K562 (cell line): ENCODE results near the gene CNTF. TPM values are rescaled to one million over a fixed set of nuclear protein-coding genes. Genes with fewer than 3 reads are reported as not detected.
A peak's percentile ranks its signal among the peaks of the same experiment; 100 is the strongest.

Source experiments
- ETV5 ChIP-seq: sonication (generic); formaldehyde crosslinking; IDR thresholded peaks from 2 replicates; pipeline ENCODE4 v1.4.0; 2020; ENCODE audit warnings: low read depth, mild to moderate bottlenecking, missing genetic modification reagents
- FOSL1 ChIP-seq: fragments of 200-800 bp; sonication (Bioruptor generic); conservative IDR thresholded peaks from 2 replicates; pipeline ENCODE4 v1.6.1; 2016; ENCODE audit warnings: missing genetic modification characterization, missing compliant biosample characterization
- KDM1A ChIP-seq, 2 experiments: fragments of 450-650 bp; IDR thresholded peaks; 2 replicates each; pipeline ENCODE4 v1.6.1; 2016; ENCODE audit warnings: mild to moderate bottlenecking in 2 of 2
- MCM3 ChIP-seq: fragments of 450-650 bp; IDR thresholded peaks from 2 replicates; pipeline ENCODE4 v1.6.1; 2016
- PHB2 ChIP-seq: fragments of 450-650 bp; IDR thresholded peaks from 2 replicates; pipeline ENCODE4 v1.6.1; 2017; ENCODE audit warnings: low read depth
- PML ChIP-seq: IDR thresholded peaks from 2 replicates; pipeline ENCODE4 v1.6.1; 2012; ENCODE audit warnings: low read length, inconsistent platforms
- RBBP5 ChIP-seq: fragments of 200-600 bp; sonication (generic); IDR thresholded peaks from 2 replicates; pipeline ENCODE4 v1.6.1; 2012; ENCODE audit warnings: borderline replicate concordance, mild to moderate bottlenecking, low read length, control low read depth, inconsistent platforms; ENCODE audit not compliant: insufficient read depth, poor library complexity, severe bottlenecking
- SMAD3 ChIP-seq: fragments of 450-650 bp; formaldehyde crosslinking; conservative IDR thresholded peaks from 2 replicates; pipeline ENCODE4 v1.4.0; 2020; ENCODE audit warnings: mild to moderate bottlenecking
- TAL1 ChIP-seq: fragments of 450-650 bp; IDR thresholded peaks from 2 replicates; pipeline ENCODE4 v1.6.1; 2016; ENCODE audit warnings: mild to moderate bottlenecking
- TEAD1 ChIP-seq, 2 experiments: fragments of 450-650 bp in 1 of 2; sonication (generic) in 1 of 2; formaldehyde crosslinking; IDR thresholded peaks; 2 replicates each; pipeline versions ENCODE4 v1.4.0 to v1.8.0; 2020 to 2022; ENCODE audit warnings: mild to moderate bottlenecking in 2 of 2, missing genetic modification reagents in 1 of 2
- ZBTB17 ChIP-seq: fragments of 450-650 bp; formaldehyde crosslinking; IDR thresholded peaks from 2 replicates; pipeline ENCODE4 v1.4.0; 2020; ENCODE audit warnings: mild to moderate bottlenecking
- ZNF124 ChIP-seq: sonication (generic); formaldehyde crosslinking; IDR thresholded peaks from 2 replicates; pipeline ENCODE4 v1.8.1; 2022; ENCODE audit warnings: missing genetic modification reagents
- ZNF184 ChIP-seq: sonication (generic); formaldehyde crosslinking; IDR thresholded peaks from 2 replicates; pipeline ENCODE4 v1.5.0; 2020; ENCODE audit warnings: missing genetic modification reagents
- ZNF436 ChIP-seq: fragments of 250-450, 450-650 bp; sonication (Bioruptor Pico); formaldehyde crosslinking; IDR thresholded peaks from 2 replicates; pipeline ENCODE4 v1.7.0; 2020; ENCODE audit warnings: mild to moderate bottlenecking
- ZNF561 ChIP-seq: fragments of 450-650 bp; formaldehyde crosslinking; conservative IDR thresholded peaks from 2 replicates; pipeline ENCODE4 v1.4.0; 2020; ENCODE audit warnings: mild to moderate bottlenecking, moderate library complexity
- polyA plus RNA-seq, 8 experiments: library from polyadenylated mRNA; depleted of rRNA in 4 of 8; stranded (reverse) in 5 of 8; unstranded in 3 of 8; fragments of >200 nt; fragmentation: Nextera tagmentation in 2 of 8; fragmentation: Illumina TruSeq in 1 of 8; extraction: Ambion mirVana in 2 of 8; extraction: Trizol in 1 of 8; gene quantifications; 2 replicates each; pipeline versions ENCODE4 v1.2.1 to v1.2.3, GENCODE V29; 2011 to 2014; ENCODE audit warnings: inconsistent platforms in 1 of 8, missing spikeins in 1 of 8
- total RNA-seq, 7 experiments: library from RNA; depleted of rRNA in 6 of 7; stranded (reverse); fragments of >200 nt in 6 of 7; fragmentation: Illumina TruSeq in 2 of 7; extraction: Trizol in 2 of 7; gene quantifications; 2 replicates each; pipeline versions ENCODE4 v1.2.1 to v1.2.3, GENCODE V29; 2011 to 2021; ENCODE audit warnings: low replicate concordance in 1 of 7
- TF ChIP-seq, protein P1 (sequence below): fragments of 150-350 bp; IDR thresholded peaks from 2 replicates; pipeline ENCODE4 v1.6.1; 2014; ENCODE audit warnings: low read depth, mild to moderate bottlenecking, low read length, borderline replicate concordance
- TF ChIP-seq, protein P2 (sequence below): sonication (generic); formaldehyde crosslinking; IDR thresholded peaks from 2 replicates; pipeline ENCODE4 v1.8.1; 2023; ENCODE audit warnings: missing genetic modification reagents, mild to moderate bottlenecking, borderline replicate concordance
- TF ChIP-seq, protein P3 (sequence below): sonication (generic); formaldehyde crosslinking; IDR thresholded peaks from 2 replicates; pipeline ENCODE4 v1.9.0; 2022; ENCODE audit warnings: mild to moderate bottlenecking, missing genetic modification reagents
- TF ChIP-seq, protein P4 (sequence below): sonication (generic); formaldehyde crosslinking; IDR thresholded peaks from 2 replicates; pipeline ENCODE4 v1.8.0; 2022; ENCODE audit warnings: mild to moderate bottlenecking, missing genetic modification reagents

CNTF gene
- total and polyA plus RNA-seq, 9 of the 15 experiments (the other 6 are each of a cell fraction or from before 2014, with no cell fraction given) = 0.17 to 5.0 (median 2.3) TPM

DNA sequence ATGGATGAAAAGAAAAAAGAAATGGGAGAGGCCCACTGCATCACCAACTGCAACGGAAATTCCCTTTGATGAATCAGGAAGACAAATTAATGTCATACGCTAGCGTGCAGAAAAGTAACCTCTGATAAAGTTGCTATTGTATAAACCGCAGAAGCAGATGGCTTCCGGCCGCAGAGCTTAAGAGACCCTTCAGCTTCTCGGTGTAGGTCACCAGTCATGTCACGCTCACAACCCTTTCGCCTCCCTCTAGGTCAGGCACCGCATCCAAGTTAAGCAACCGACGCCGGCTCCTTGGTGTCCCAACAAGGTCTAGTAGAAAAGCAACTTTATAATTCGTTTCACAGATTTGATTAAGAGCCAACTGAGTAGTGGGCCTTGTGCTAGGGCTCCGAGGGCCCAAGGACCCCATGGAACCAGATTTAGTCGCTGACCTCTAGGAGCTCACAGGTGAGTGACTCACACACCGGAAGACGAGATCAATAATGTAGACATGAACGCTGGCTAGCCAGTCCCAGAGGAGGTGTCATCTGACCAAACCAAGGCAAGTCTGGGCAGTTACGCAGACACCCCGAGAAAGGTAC, 44.8 kb upstream of the CNTF start (continued):
- TF ChIP-seq ZNF436 (CRISPR knock-in tag) = no peak
- TF ChIP-seq, protein P1, sequence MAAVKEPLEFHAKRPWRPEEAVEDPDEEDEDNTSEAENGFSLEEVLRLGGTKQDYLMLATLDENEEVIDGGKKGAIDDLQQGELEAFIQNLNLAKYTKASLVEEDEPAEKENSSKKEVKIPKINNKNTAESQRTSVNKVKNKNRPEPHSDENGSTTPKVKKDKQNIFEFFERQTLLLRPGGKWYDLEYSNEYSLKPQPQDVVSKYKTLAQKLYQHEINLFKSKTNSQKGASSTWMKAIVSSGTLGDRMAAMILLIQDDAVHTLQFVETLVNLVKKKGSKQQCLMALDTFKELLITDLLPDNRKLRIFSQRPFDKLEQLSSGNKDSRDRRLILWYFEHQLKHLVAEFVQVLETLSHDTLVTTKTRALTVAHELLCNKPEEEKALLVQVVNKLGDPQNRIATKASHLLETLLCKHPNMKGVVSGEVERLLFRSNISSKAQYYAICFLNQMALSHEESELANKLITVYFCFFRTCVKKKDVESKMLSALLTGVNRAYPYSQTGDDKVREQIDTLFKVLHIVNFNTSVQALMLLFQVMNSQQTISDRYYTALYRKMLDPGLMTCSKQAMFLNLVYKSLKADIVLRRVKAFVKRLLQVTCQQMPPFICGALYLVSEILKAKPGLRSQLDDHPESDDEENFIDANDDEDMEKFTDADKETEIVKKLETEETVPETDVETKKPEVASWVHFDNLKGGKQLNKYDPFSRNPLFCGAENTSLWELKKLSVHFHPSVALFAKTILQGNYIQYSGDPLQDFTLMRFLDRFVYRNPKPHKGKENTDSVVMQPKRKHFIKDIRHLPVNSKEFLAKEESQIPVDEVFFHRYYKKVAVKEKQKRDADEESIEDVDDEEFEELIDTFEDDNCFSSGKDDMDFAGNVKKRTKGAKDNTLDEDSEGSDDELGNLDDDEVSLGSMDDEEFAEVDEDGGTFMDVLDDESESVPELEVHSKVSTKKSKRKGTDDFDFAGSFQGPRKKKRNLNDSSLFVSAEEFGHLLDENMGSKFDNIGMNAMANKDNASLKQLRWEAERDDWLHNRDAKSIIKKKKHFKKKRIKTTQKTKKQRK = no peak
- TF ChIP-seq PML = peak; percentile 40; the same call in 1 of the 2 replicates
- TF ChIP-seq FOSL1 (tag) = peak; percentile 95
- TF ChIP-seq ZNF561 (CRISPR knock-in tag) = no peak
- TF ChIP-seq, protein P2, sequence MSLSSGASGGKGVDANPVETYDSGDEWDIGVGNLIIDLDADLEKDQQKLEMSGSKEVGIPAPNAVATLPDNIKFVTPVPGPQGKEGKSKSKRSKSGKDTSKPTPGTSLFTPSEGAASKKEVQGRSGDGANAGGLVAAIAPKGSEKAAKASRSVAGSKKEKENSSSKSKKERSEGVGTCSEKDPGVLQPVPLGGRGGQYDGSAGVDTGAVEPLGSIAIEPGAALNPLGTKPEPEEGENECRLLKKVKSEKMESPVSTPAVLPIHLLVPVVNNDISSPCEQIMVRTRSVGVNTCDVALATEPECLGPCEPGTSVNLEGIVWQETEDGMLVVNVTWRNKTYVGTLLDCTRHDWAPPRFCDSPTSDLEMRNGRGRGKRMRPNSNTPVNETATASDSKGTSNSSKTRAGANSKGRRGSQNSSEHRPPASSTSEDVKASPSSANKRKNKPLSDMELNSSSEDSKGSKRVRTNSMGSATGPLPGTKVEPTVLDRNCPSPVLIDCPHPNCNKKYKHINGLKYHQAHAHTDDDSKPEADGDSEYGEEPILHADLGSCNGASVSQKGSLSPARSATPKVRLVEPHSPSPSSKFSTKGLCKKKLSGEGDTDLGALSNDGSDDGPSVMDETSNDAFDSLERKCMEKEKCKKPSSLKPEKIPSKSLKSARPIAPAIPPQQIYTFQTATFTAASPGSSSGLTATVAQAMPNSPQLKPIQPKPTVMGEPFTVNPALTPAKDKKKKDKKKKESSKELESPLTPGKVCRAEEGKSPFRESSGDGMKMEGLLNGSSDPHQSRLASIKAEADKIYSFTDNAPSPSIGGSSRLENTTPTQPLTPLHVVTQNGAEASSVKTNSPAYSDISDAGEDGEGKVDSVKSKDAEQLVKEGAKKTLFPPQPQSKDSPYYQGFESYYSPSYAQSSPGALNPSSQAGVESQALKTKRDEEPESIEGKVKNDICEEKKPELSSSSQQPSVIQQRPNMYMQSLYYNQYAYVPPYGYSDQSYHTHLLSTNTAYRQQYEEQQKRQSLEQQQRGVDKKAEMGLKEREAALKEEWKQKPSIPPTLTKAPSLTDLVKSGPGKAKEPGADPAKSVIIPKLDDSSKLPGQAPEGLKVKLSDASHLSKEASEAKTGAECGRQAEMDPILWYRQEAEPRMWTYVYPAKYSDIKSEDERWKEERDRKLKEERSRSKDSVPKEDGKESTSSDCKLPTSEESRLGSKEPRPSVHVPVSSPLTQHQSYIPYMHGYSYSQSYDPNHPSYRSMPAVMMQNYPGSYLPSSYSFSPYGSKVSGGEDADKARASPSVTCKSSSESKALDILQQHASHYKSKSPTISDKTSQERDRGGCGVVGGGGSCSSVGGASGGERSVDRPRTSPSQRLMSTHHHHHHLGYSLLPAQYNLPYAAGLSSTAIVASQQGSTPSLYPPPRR = 0 out of 2 replicates have a peak, but pooled peaks have one; percentile 16
- no peak for TF ChIP-seq SMAD3 (CRISPR knock-in tag)
- no peak for TF ChIP-seq ZBTB17 (CRISPR knock-in tag)
- no peak for TF ChIP-seq MCM3
- TF ChIP-seq ZNF124 (CRISPR knock-in tag) = no peak
- TF ChIP-seq RBBP5 = no peak
- TF ChIP-seq TEAD1 (CRISPR knock-in tag; IDR thresholded peaks at IDR 0.05) = no peak
- no peak for TF ChIP-seq PHB2
- TF ChIP-seq, protein P3, sequence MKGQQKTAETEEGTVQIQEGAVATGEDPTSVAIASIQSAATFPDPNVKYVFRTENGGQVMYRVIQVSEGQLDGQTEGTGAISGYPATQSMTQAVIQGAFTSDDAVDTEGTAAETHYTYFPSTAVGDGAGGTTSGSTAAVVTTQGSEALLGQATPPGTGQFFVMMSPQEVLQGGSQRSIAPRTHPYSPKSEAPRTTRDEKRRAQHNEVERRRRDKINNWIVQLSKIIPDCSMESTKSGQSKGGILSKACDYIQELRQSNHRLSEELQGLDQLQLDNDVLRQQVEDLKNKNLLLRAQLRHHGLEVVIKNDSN (CRISPR knock-in tag) = peak; percentile 62
- 0 out of 2 replicates have a peak, but pooled peaks have one; percentile 1 for TF ChIP-seq TAL1
- no peak for TF ChIP-seq ZNF184
- TF ChIP-seq ETV5 = peak; percentile 83
- TF ChIP-seq, protein P4, sequence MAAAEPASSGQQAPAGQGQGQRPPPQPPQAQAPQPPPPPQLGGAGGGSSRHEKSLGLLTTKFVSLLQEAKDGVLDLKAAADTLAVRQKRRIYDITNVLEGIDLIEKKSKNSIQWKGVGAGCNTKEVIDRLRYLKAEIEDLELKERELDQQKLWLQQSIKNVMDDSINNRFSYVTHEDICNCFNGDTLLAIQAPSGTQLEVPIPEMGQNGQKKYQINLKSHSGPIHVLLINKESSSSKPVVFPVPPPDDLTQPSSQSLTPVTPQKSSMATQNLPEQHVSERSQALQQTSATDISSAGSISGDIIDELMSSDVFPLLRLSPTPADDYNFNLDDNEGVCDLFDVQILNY = no peak
- TF ChIP-seq KDM1A (IDR thresholded peaks at IDR 0.05) = peak; percentile 67 to 73; a peak in 3 of 4 replicates
